MM.1S (cell line): ENCODE data around the gene NXPH2.

Experiments used
- CTCF ChIP-seq: fragments of 300-600 bp; sonication (generic); IDR thresholded peaks from 2 replicates; pipeline ENCODE4 v1.5.1; 2016; ENCODE audit warnings: antibody characterized with exemption, low read length, mixed read lengths
- EZH2 ChIP-seq: fragments of 300-600 bp; sonication (generic); optimal IDR thresholded peaks from 2 replicates; pipeline ENCODE3; 2017; ENCODE audit warnings: low read depth, mild to moderate bottlenecking, antibody characterized with exemption, low read length, mixed read lengths
- EZH2phosphoT487 ChIP-seq: fragments of 300-600 bp; sonication (generic); IDR thresholded peaks from 2 replicates; pipeline ENCODE4 v1.6.1; 2018; ENCODE audit warnings: antibody characterized with exemption, low read length

GRCh38 chr2:138762533-138762932 is 17.7 kb downstream of the NXPH2 start:
- TF ChIP-seq CTCF (no peak), EZH2 (no peak), EZH2phosphoT487 (no peak)
